Testis (tissue), 3 donors: Measurements from ENCODE around the gene CST1. TPM values are rescaled to one million over a fixed set of nuclear protein-coding genes. Genes with fewer than 3 reads are reported as not detected.
"Not testable (repeated sequence)": the region's sequence is repeated elsewhere in the genome, so short reads cannot be mapped to it uniquely, and the experiment has no call there.

Experiments
- DNase-seq: peaks from one replicate; pipeline ENCODE4 v3.0.0-alpha.2; 2019
- H3K27ac ChIP-seq, 2 donors: fragments of 200-600 bp; sonication (generic); one replicate each; pipeline ENCODE4 v1.5.1; 2019
- H3K27me3 ChIP-seq: fragments of 200-600 bp; sonication (generic); one replicate; pipeline ENCODE4 v1.5.1; 2019
- H3K36me3 ChIP-seq: fragments of 200-600 bp; sonication (generic); one replicate; pipeline ENCODE4 v1.5.1; 2017; ENCODE audit warnings: low read depth; ENCODE audit errors: missing control alignments
- H3K4me1 ChIP-seq: fragments of 200-600 bp; sonication (generic); one replicate; pipeline ENCODE4 v1.5.1; 2019
- H3K4me3 ChIP-seq, 2 donors: fragments of 200-600 bp; sonication (generic); one replicate each; pipeline ENCODE4 v1.5.1; 2017 to 2019
- H3K9me3 ChIP-seq: fragments of 200-600 bp; sonication (generic); one replicate; pipeline ENCODE4 v1.5.1; 2017
- POLR2A ChIP-seq: fragments of 450-650 bp; IDR thresholded peaks from one replicate; pipeline ENCODE4 v1.6.1; 2017; ENCODE audit warnings: antibody characterized with exemption, mild to moderate bottlenecking, moderate library complexity
- WGBS, 2 donors: methylation state at CpG; one replicate each; pipeline ENCODE4 v1.1.5; 2018; 5-methylcytosine and 5-hydroxymethylcytosine counted together
- intact Hi-C: fragments of 100-400 bp; cut with DNase I; formaldehyde crosslinking; loops from one replicate; pipeline ENCODE4 v1.15.1; 2023; ENCODE audit warnings: low total_unique reads
- polyA plus RNA-seq: library from polyadenylated mRNA; stranded (reverse); fragments of 350-450 nt; fragmentation: Illumina TruSeq; extraction: RNeasy Lipid Tissue Mini Kit (QIAGEN cat#74804); gene quantifications from one replicate; pipeline ENCODE4 v1.2.3, GENCODE V29; 2014; ENCODE audit warnings: low read depth, low replicate concordance; ENCODE audit not compliant: insufficient read depth
- total RNA-seq, 2 donors: library from RNA; depleted of rRNA; stranded (reverse); fragments of >200 nt; gene quantifications; one replicate each; pipeline ENCODE4 v1.2.3, GENCODE V29; 2016
- TF ChIP-seq, protein P1 (sequence below), 3 experiments: fragments of 450-650 bp in 2 of 3; fragments of 200-600 bp in 1 of 3; sonication (generic) in 1 of 3; IDR thresholded peaks; one replicate each; pipeline ENCODE4 v1.5.1; 2016 to 2019; ENCODE audit warnings: antibody characterized with exemption in 3 of 3, mild to moderate bottlenecking in 2 of 3, moderate library complexity in 1 of 3

CST1 gene
- total and polyA plus RNA-seq, 3 donors from 2014 or later: 0.96 to 1.1 (median 1.0) TPM

DNA sequence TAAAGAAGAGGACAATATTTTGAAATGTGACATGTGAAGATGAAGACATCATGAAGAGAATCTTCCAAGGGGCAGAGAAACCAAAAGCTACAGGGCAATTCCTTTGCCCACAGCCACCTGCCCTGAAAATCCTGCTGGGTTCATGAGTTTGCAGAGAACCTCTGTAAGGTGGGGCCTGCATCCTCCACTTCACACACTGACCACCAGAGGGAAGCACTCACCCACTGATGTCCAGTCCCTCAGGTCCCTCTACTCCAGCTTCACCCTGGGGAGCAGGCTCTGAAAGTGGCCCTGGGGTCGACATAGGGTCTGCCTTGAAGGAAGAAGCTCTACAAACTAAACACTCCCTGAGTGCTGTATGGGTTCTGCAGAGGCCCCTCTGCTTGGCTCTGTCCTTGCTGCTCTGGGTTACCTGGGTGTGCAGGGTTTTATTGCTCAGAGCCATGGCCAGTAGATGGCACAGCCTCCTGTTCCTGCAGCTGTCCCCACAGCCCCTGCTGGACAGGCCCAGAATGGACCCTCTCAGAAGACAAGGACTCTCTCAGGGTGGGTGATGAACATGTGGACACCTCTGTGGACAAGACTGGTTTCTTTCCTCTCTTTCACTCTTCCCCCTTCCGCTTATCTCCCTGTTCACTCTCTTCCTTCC, 27.0 kb downstream of the CST1 start:
- TF ChIP-seq, protein P1, sequence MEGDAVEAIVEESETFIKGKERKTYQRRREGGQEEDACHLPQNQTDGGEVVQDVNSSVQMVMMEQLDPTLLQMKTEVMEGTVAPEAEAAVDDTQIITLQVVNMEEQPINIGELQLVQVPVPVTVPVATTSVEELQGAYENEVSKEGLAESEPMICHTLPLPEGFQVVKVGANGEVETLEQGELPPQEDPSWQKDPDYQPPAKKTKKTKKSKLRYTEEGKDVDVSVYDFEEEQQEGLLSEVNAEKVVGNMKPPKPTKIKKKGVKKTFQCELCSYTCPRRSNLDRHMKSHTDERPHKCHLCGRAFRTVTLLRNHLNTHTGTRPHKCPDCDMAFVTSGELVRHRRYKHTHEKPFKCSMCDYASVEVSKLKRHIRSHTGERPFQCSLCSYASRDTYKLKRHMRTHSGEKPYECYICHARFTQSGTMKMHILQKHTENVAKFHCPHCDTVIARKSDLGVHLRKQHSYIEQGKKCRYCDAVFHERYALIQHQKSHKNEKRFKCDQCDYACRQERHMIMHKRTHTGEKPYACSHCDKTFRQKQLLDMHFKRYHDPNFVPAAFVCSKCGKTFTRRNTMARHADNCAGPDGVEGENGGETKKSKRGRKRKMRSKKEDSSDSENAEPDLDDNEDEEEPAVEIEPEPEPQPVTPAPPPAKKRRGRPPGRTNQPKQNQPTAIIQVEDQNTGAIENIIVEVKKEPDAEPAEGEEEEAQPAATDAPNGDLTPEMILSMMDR (IDR thresholded peaks at IDR 0.05): peak; percentile 12 to 64 (median 40)

DNA sequence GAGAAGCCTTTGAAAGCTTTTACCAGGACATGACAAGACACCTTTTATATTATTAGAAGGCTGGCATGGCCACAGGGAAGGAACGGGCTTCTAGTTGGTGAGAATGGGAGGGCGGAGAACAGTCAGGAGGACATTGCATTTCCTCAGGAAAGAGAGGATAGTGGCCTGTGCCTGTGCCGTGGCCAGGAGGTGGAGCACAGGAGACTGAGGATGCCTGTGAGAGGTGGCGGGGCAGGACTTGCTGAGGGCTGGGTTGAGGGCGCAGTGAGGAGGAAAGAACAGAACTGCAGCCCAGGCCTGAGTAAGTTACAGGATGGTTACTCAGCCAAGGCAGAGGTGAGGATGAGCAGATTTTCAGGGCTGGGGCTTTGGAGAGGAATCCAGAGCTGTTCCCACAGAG, 27.9 kb downstream of the CST1 start:
- H3K27ac ChIP-seq, intact Hi-C loops, H3K9me3 ChIP-seq, H3K4me3 ChIP-seq, H3K36me3 ChIP-seq, H3K4me1 ChIP-seq, H3K27me3 ChIP-seq: not testable (repeated sequence)
- 69 to 76% methylated on average over 5 of the region's 5 CpGs for WGBS, 2 donors
- peak; percentile 22 for DNase-seq

More for the DNA sequence above, 27.0 kb downstream of the CST1 start:
- H3K4me3 ChIP-seq, H3K36me3 ChIP-seq, H3K27me3 ChIP-seq, H3K4me1 ChIP-seq, H3K27ac ChIP-seq, intact Hi-C loops, H3K9me3 ChIP-seq: not testable (repeated sequence)
- WGBS, 2 donors: 67 to 90% methylated on average over 1 to 2 of the region's 2 CpGs
- peak; percentile 69 for DNase-seq

DNA sequence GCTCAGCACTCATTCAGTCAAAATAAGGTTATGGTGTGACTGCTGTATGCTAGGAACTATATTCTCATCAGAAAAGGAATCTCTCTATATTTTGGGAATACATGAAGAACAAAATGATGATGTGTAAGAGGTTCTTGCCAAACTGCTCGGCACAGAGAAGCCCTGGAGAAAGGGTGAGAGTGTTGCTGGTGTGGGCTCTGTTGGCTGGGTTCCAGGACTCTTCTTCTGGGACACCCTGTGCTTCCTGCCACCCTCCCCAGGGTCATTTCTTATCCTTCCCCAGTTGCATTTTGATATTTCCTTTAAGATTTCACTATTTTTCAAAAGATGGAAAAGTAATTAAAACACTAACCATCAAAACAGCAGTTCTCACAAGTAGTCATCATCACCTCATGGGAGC, 28.8 kb downstream of the CST1 start:
- intact Hi-C loops: no loop called here
- WGBS, 2 donors: 35 to 38% methylated on average over 1 of the region's 1 CpG
- H3K36me3 ChIP-seq: no peaks in the 10 kb centered on the region
- H3K27ac ChIP-seq: no peak overlapping the region
- no peaks in the 10 kb centered on the region for H3K9me3 ChIP-seq
- H3K27me3 ChIP-seq: no peaks in the 10 kb centered on the region
- H3K4me3 ChIP-seq: no peak overlapping the region
- H3K4me1 ChIP-seq: peaks cover 4% of the 10 kb centered on the region
- TF ChIP-seq POLR2A: no peak
- TF ChIP-seq, protein P1 (IDR thresholded peaks at IDR 0.05): no peak
- peak; percentile 22 for DNase-seq

DNA sequence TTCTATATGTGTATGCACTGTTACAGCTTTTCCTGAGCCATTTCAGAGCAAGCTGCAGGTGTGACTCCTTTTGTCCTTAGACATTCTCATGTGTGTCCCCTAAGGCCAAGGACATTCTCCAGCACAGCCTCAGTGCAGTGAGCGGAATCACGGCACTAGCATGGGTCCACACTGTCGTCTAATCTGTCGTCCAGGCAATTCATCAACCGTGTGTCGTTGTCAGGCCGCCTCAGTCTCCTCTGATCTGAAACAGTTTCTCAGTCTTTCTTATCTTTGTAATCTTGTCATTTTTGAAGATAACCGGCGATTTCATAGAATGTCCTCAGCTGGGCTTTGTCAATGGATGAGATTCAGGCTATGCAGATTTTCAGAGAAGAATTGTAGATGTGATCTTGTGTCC, 31.4 kb downstream of the CST1 start:
- intact Hi-C loops, H3K4me3 ChIP-seq, H3K4me1 ChIP-seq, H3K9me3 ChIP-seq, H3K27me3 ChIP-seq, H3K36me3 ChIP-seq, H3K27ac ChIP-seq, DNase-seq: not testable (repeated sequence)
- WGBS, 2 donors: 73 to 75% methylated on average over 9 of the region's 9 CpGs

DNA sequence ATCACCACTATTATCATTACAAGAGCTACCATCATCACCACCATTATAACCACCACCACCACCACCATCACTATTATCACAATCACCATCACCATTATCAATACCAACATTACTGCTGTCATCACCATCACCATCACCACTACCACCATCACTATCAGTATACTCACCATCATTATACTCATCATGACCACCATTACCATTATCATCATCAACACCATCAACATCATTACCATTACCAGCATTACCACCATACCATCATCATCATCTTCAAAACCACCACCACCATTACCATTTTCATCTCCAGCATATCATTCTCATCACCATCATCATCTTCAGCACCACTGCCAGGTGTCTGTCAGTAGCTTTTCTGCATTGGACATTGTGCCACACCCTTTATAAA, 39.0 kb downstream of the CST1 start:
- H3K9me3 ChIP-seq, H3K4me1 ChIP-seq, intact Hi-C loops, H3K27ac ChIP-seq, H3K4me3 ChIP-seq, DNase-seq, H3K36me3 ChIP-seq, H3K27me3 ChIP-seq: not testable (repeated sequence)

DNA sequence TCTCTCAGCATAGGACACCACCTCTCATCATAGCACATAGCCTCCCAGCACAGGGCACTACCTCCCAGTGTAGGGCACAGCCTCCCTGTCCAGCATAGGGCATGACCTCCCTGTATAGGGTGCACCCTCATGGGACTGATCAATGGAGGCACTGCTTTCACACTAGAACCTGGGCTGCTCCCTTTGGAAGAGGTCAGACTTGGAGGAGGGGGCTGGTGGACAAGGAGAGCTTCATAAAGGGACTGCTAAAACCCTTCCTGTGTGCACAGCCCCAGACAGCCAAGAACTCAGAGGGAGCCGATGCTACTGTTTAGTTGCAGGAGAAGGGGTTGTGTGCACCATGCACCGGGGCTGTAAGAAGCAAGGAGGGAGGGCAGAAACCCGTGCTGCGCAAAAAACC, 40.0 kb downstream of the CST1 start:
- H3K27ac ChIP-seq: no peak overlapping the region
- DNase-seq: no peak
- WGBS, 2 donors: 87 to 93% methylated on average over 4 of the region's 4 CpGs
- no peaks in the 10 kb centered on the region for H3K27me3 ChIP-seq
- H3K9me3 ChIP-seq: no peaks in the 10 kb centered on the region
- intact Hi-C loops: no loop called here
- TF ChIP-seq POLR2A: no peak
- TF ChIP-seq, protein P1 (IDR thresholded peaks at IDR 0.05): no peak
- no peaks in the 10 kb centered on the region for H3K4me1 ChIP-seq
- no peak overlapping the region for H3K4me3 ChIP-seq
- no peaks in the 10 kb centered on the region for H3K36me3 ChIP-seq
